GM12878 (cell line): Measurements from ENCODE around the gene PHYH. TPM values are rescaled to one million over a fixed set of nuclear protein-coding genes. Genes with fewer than 3 reads are reported as not detected.

Experiments used
- ATAC-seq: fragments of 200-7000 bp; cut with Tn5 transposase; 3 replicates; pipeline ENCODE4 v1.9.1; 2020; ENCODE audit warnings: mild to moderate bottlenecking, moderate library complexity
- BruUV-seq: library from RNA; stranded (reverse); fragments of 400-500 nt; replicated peaks from 2 replicates; lab custom pipeline; 2021; lab: Mats Ljungman, UMichigan
- CTCF ChIA-PET: fragments of 300-600 bp; sonication (Branson Sonifier 250); formaldehyde crosslinking; extraction: SDS; loops from one replicate; lab custom pipeline; 2021; ENCODE audit warnings: inconsistent platforms; lab: Yijun Ruan, JAX
- POLR2A ChIA-PET: fragments of 350-600 bp; formaldehyde crosslinking; extraction: SDS; loops from one replicate; lab custom pipeline; 2021; ENCODE audit warnings: inconsistent platforms; lab: Charles Lee
- RAD21 ChIA-PET: fragments of 300-600 bp; sonication (Branson Sonifier 250); formaldehyde crosslinking; loops from one replicate; lab custom pipeline; 2023; ENCODE audit warnings: antibody characterized with exemption; ENCODE audit not compliant: unreplicated experiment; lab: Charles Lee
- SMC1A ChIA-PET: fragments of 300-600 bp; sonication (Branson Sonifier 250); formaldehyde crosslinking; loops from one replicate; lab custom pipeline; 2023; ENCODE audit not compliant: unreplicated experiment, uncharacterized antibody; lab: Charles Lee
- DNase-seq: peaks from one replicate; pipeline ENCODE4 v3.0.0-alpha.2; 2011; ENCODE audit warnings: low read depth, low spot score
- FAIRE-seq: peaks from 3 replicates; lab custom pipeline; 2011; peaks lifted over from hg19 to GRCh38; lab: Jason Lieb, UNC
- H2AFZ ChIP-seq: 2 replicates; pipeline ENCODE4 v1.6.0; 2011; ENCODE audit warnings: low read depth, low read length, control low read depth; ENCODE audit not compliant: control insufficient read depth
- H3K27ac ChIP-seq: 2 replicates; pipeline ENCODE4 v1.5.1; 2011; ENCODE audit warnings: control low read depth; ENCODE audit not compliant: control insufficient read depth, insufficient read depth
- H3K27me3 ChIP-seq, 2 experiments: replicated peaks in 1 of 2; 2 replicates each; pipeline versions ENCODE4 v1.6.0 to v1.6.1; 2011; ENCODE audit warnings: low read length in 1 of 2; ENCODE audit not compliant: control insufficient read depth in 2 of 2, insufficient read depth in 2 of 2
- H3K36me3 ChIP-seq, 2 experiments: 2 replicates each; pipeline ENCODE4 v1.5.1; 2011; ENCODE audit warnings: low read length in 1 of 2; ENCODE audit not compliant: control insufficient read depth in 2 of 2, insufficient read depth in 2 of 2
- H3K4me1 ChIP-seq: 2 replicates; pipeline ENCODE4 v1.6.1; 2011; ENCODE audit warnings: mild to moderate bottlenecking, low read length, moderate library complexity, mixed read lengths; ENCODE audit not compliant: control insufficient read depth, insufficient read depth
- H3K4me2 ChIP-seq: 2 replicates; pipeline ENCODE4 v1.6.0; 2011; ENCODE audit warnings: control low read depth; ENCODE audit not compliant: control insufficient read depth, insufficient read depth
- H3K4me3 ChIP-seq: fragments of 200-600 bp; sonication (generic); 2 replicates; pipeline ENCODE4 v1.5.1; 2016
- H3K79me2 ChIP-seq: 2 replicates; pipeline ENCODE4 v1.6.0; 2011; ENCODE audit warnings: low read length; ENCODE audit not compliant: control insufficient read depth, insufficient read depth
- H3K9ac ChIP-seq: 2 replicates; pipeline ENCODE4 v1.8.0; 2011; ENCODE audit warnings: low read length, control low read depth, mixed read lengths; ENCODE audit not compliant: control insufficient read depth, insufficient read depth
- H3K9me3 ChIP-seq: replicated peaks from 3 replicates; pipeline ENCODE4 v1.5.1; 2011; ENCODE audit warnings: mild to moderate bottlenecking, low read length; ENCODE audit not compliant: control insufficient read depth, insufficient read depth
- H4K20me1 ChIP-seq: 2 replicates; pipeline ENCODE4 v1.6.0; 2011; ENCODE audit not compliant: control insufficient read depth, insufficient read depth
- BHLHE40 ChIP-seq, 2 experiments: fragments of 450-650 bp in 1 of 2; IDR thresholded peaks; 2 replicates each; pipeline ENCODE4 v1.6.1; 2011 to 2017; ENCODE audit warnings: low read depth in 2 of 2, borderline replicate concordance in 1 of 2, improper control_type of control experiment in 1 of 2, low read length in 1 of 2, mild to moderate bottlenecking in 1 of 2
- KLF5 ChIP-seq: fragments of 450-650 bp; IDR thresholded peaks from 2 replicates; pipeline ENCODE4 v1.6.1; 2014; ENCODE audit warnings: mild to moderate bottlenecking; ENCODE audit not compliant: partially characterized antibody
- MEF2A ChIP-seq: IDR thresholded peaks from 2 replicates; pipeline ENCODE4 v1.6.1; 2011; ENCODE audit warnings: low read depth, mild to moderate bottlenecking, low read length, moderate library complexity; ENCODE audit not compliant: insufficient read depth
- MEF2B ChIP-seq: fragments of 450-650 bp; IDR thresholded peaks from 2 replicates; pipeline ENCODE4 v1.6.1; 2018; ENCODE audit warnings: mild to moderate bottlenecking, moderate library complexity; ENCODE audit not compliant: partially characterized antibody, poor library complexity, severe bottlenecking
- POLR2A ChIP-seq: IDR thresholded peaks from 2 replicates; pipeline ENCODE4 v1.6.1; 2011; ENCODE audit warnings: low read depth, mild to moderate bottlenecking, low read length
- POLR2AphosphoS2 ChIP-seq: IDR thresholded peaks from 2 replicates; pipeline ENCODE4 v1.6.1; 2011; ENCODE audit warnings: low read depth, mild to moderate bottlenecking, low read length, improper control_type of control experiment, moderate library complexity
- RCOR1 ChIP-seq: conservative IDR thresholded peaks from 2 replicates; pipeline ENCODE4 v1.6.1; 2012; ENCODE audit warnings: low read depth, low read length, improper control_type of control experiment
- RFX5 ChIP-seq: IDR thresholded peaks from 2 replicates; pipeline ENCODE4 v1.6.1; 2011; ENCODE audit warnings: low read depth, low read length, improper control_type of control experiment
- SIX5 ChIP-seq: IDR thresholded peaks from 2 replicates; pipeline ENCODE4 v1.6.1; 2011; ENCODE audit warnings: mild to moderate bottlenecking, low read depth, low read length, moderate library complexity; ENCODE audit not compliant: severe bottlenecking
- SP1 ChIP-seq: IDR thresholded peaks from one replicate; pipeline ENCODE4 v1.6.1; 2011; ENCODE audit warnings: low read depth, low read length
- SRF ChIP-seq, 2 experiments: IDR thresholded peaks; 2 replicates each; pipeline ENCODE4 v1.6.1; 2011; ENCODE audit warnings: low read depth in 2 of 2, low read length in 2 of 2, mild to moderate bottlenecking in 1 of 2, moderate library complexity in 1 of 2
- YY1 ChIP-seq: IDR thresholded peaks from 2 replicates; pipeline ENCODE4 v1.6.1; 2011; ENCODE audit warnings: low read depth, mild to moderate bottlenecking, low read length
- ZBTB11 ChIP-seq: fragments of 450-650 bp; formaldehyde crosslinking; IDR thresholded peaks from 2 replicates; pipeline ENCODE4 v1.5.0; 2022; ENCODE audit warnings: mild to moderate bottlenecking, missing genetic modification characterization
- ZNF592 ChIP-seq: fragments of 450-650 bp; IDR thresholded peaks from 2 replicates; pipeline ENCODE4 v1.6.1; 2017; ENCODE audit warnings: mild to moderate bottlenecking, moderate library complexity
- ZZZ3 ChIP-seq: IDR thresholded peaks from 2 replicates; pipeline ENCODE4 v1.6.1; 2011; ENCODE audit warnings: low read depth; ENCODE audit not compliant: control insufficient read depth, insufficient read length
- WGBS: methylation state at CpG from one replicate; pipeline ENCODE4 v1.1.6; 2016; ENCODE audit warnings: low lambda C conversion rate; ENCODE audit not compliant: insufficient replicate concordance, insufficient coverage; ENCODE audit errors: missing lambda C conversion rate; 5-methylcytosine and 5-hydroxymethylcytosine counted together
- in situ Hi-C: fragments of 300-500 bp; cut with MboI; formaldehyde crosslinking; loops from 9 replicates; pipeline ENCODE4 v1.14.3; 2018; ENCODE audit warnings: mixed read lengths
- intact Hi-C: fragments of 100-400 bp; cut with micrococcal nuclease; formaldehyde crosslinking; loops from one replicate; pipeline ENCODE4 v1.14.2; 2022; ENCODE audit not compliant: unreplicated experiment
- polyA plus RNA-seq, 11 experiments: library from polyadenylated mRNA; depleted of rRNA in 4 of 11; unstranded in 6 of 11; stranded (reverse) in 5 of 11; fragments of >200 nt; fragmentation: Nextera tagmentation in 4 of 11; fragmentation: Illumina TruSeq in 1 of 11; extraction: Ambion mirVana in 4 of 11; extraction: Trizol in 1 of 11; gene quantifications; 1 replicate in 1 of 11; 2 replicates in 10 of 11; pipeline versions ENCODE4 v1.2.1 to v1.2.3, GENCODE V29; 2011 to 2016; ENCODE audit warnings: inconsistent platforms in 2 of 11, missing spikeins in 2 of 11, low read depth in 1 of 11
- total RNA-seq, 4 experiments: library from RNA; depleted of rRNA in 3 of 4; stranded (reverse); fragments of >200 nt in 3 of 4; fragmentation: Illumina TruSeq in 1 of 4; extraction: Trizol in 1 of 4; gene quantifications; 2 replicates each; pipeline versions ENCODE4 v1.2.1 to v1.2.3, GENCODE V29; 2013 to 2021

PHYH gene
- total and polyA plus RNA-seq, 10 of the 15 experiments (the other 5 are each of a cell fraction or from before 2014, with no cell fraction given): 3.2 to 10.3 (median 5.0) TPM

- TF ChIP-seq ZNF592: no peak
- TF ChIP-seq SIX5: no peak
These were observed 19.3 kb upstream of the PHYH start (continued) for GRCh38 chr10:13319166-13319565.

GRCh38 chr10:13317474-13317873, 17.6 kb upstream of the PHYH start:
- POLR2A ChIA-PET: interaction anchor here (0.6 kb wide), 1 partner anchor 167 kb away, joined by 5 read pairs; no protein-coding TSS in a partner anchor
- Histone ChIP-seq H3K79me2 (no peaks in the 10 kb centered on the region), H3K4me3 (no peak overlapping the region), H3K4me1 (no peaks in the 10 kb centered on the region), H3K4me2 (no peak overlapping the region), H3K9ac (no peak overlapping the region), H3K27me3 (no peaks in the 10 kb centered on the region), H4K20me1 (no peaks in the 10 kb centered on the region), H3K9me3 (no peaks in the 10 kb centered on the region), H3K36me3 (peaks cover under 1 to 13% of the 10 kb centered on the region in 2 experiments; a peak in 2 of 4 replicates), H2AFZ (no peak overlapping the region), H3K27ac (no peak overlapping the region)
- BruUV-seq: no TSS peak
- CTCF ChIA-PET: interaction anchor here (0.6 to 1.4 kb wide), 2 partner anchors 15 to 180 kb away, joined by 3 to 9 read pairs; no protein-coding TSS in a partner anchor
- FAIRE-seq: no peak
- SMC1A ChIA-PET: interaction anchor here (0.9 kb wide), 1 partner anchor 19 kb away, joined by 3 read pairs; no protein-coding TSS in a partner anchor
- in situ Hi-C loops: no loop called here
- intact Hi-C loops: no loop called here
- DNase-seq: no peak
- no peak for ATAC-seq
- TF ChIP-seq RFX5 (no peak), BHLHE40 (IDR thresholded peaks at IDR 0.05; ENCODE audit: borderline replicate concordance in 1 of 2, low read depth in 2 of 2, low read length in 1 of 2) (no peak), KLF5 (no peak), MEF2B (no peak), RCOR1 (no peak), ZZZ3 (no peak), POLR2AphosphoS2 (no peak), SRF (IDR thresholded peaks at IDR 0.05; ENCODE audit: low read depth in 2 of 2, low read length in 2 of 2) (no peak), SP1 (no peak), YY1 (no peak), ZBTB11 (no peak), MEF2A (no peak), POLR2A (no peak)
- WGBS: 97% methylated on average over 6 of the region's 6 CpGs
- RAD21 ChIA-PET: no interaction called here
